GM12872 (cell line): ENCODE data around the gene BANK1.

ENCODE experiments used
- CTCF ChIP-seq: IDR thresholded peaks from 3 replicates; pipeline ENCODE4 v1.5.1; 2011; ENCODE audit warnings: low read depth, mild to moderate bottlenecking, low read length, moderate library complexity; ENCODE audit not compliant: insufficient read depth

Gene BANK1

GRCh38 chr4:101835121-101835904 lies 44.8 kb downstream of the BANK1 start:
- TF ChIP-seq CTCF = no peak

DNA sequence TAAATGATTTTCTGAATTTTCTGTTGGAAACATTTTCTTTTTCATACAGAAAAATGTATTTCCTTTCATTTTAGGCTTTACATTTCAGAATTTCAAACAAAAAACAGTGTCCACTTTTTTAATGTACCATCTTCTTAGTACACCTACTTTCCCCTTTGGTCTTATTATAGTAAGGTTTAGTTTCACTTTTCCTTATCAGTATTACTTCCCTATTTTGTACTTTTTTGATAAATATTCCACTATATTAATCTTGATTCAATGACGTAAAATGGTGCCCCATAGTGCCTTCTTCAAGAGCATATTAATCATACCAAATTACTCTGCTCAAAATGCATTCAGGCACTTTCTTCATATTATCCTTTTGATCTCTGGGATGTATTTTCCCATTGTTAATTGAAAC lies 52.5 kb downstream of the BANK1 start:
- TF ChIP-seq CTCF = no peak

GRCh38 chr4:101846550-101846949 lies 56.0 kb downstream of the BANK1 start:
- no peak for TF ChIP-seq CTCF

GRCh38 chr4:101850698-101851097 lies 60.2 kb downstream of the BANK1 start:
- no peak for TF ChIP-seq CTCF

- TF ChIP-seq CTCF = no peak
Measured at GRCh38 chr4:101851672-101852071, 61.1 kb downstream of the BANK1 start.

GRCh38 chr4:101853028-101853427 lies 62.5 kb downstream of the BANK1 start:
- TF ChIP-seq CTCF = no peak

DNA sequence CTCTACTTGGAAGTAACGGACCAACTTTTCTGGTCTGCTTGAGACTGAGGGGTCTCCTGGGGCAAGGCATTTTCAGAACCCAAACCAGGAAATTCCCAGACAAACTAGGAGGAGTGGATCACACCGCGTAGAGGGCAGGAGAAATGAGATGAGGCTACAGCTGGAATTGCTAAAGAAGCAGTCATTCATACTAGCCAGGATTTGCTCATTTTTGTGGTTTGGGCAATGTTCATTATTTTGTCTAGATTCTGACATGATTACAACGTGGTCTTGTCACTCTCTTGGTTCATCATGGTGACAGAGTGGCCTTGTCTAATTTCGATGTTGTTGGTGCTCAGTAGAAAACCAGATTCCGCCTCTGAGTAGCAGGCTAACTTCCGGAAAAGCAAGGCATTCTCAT lies 63.2 kb downstream of the BANK1 start:
- TF ChIP-seq CTCF = no peak
